GM18861 (cell line): ENCODE data around the gene CREB5.

Source experiments
- ATAC-seq: cut with Tn5 transposase; IDR thresholded peaks from one replicate; pipeline ENCODE4 v1.9.1; 2021; ENCODE audit not compliant: unreplicated experiment

Gene CREB5

GRCh38 chr7:28505867-28506266 lies 93.5 kb downstream of the CREB5 start:
- no peak for ATAC-seq

GRCh38 chr7:28507525-28508282 lies 95.4 kb downstream of the CREB5 start:
- no peak for ATAC-seq

GRCh38 chr7:28509251-28510025 lies 97.1 kb downstream of the CREB5 start:
- ATAC-seq = peak; percentile 64

GRCh38 chr7:28510026-28510369 lies 97.7 kb downstream of the CREB5 start:
- no peak for ATAC-seq

GRCh38 chr7:28512668-28513440 lies 100.5 kb downstream of the CREB5 start:
- no peak for ATAC-seq

- ATAC-seq = no peak
Measured at GRCh38 chr7:28516390-28517172, 104.3 kb downstream of the CREB5 start.

GRCh38 chr7:28517206-28517605 lies 104.9 kb downstream of the CREB5 start:
- no peak for ATAC-seq

- no peak for ATAC-seq
Measured at GRCh38 chr7:28517606-28518005, 105.3 kb downstream of the CREB5 start.

- no peak for ATAC-seq
Measured at GRCh38 chr7:28520074-28521015, 108.0 kb downstream of the CREB5 start.

GRCh38 chr7:28524978-28525377 lies 112.7 kb downstream of the CREB5 start:
- no peak for ATAC-seq

DNA sequence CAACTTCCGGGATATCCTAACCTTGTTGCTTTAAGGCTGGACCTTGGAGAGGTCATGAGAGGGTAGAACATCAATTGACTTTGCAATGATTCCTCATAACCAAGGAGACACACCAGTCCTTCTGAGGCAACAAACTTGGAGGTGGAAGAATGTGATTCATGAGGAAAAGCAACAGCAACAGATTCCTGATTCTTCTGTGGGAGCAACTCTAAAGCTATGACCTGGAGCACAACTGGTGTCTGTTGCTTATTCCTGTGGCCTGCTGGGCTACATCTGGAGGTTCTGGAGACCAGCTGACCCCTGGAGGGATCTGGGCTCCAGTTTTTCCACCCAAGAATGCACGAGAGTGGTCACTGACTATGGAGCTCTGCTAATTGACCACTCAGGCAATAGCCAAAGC lies 116.6 kb downstream of the CREB5 start:
- ATAC-seq = no peak

- ATAC-seq = no peak
Measured at GRCh38 chr7:28529755-28530154, 117.4 kb downstream of the CREB5 start.

DNA sequence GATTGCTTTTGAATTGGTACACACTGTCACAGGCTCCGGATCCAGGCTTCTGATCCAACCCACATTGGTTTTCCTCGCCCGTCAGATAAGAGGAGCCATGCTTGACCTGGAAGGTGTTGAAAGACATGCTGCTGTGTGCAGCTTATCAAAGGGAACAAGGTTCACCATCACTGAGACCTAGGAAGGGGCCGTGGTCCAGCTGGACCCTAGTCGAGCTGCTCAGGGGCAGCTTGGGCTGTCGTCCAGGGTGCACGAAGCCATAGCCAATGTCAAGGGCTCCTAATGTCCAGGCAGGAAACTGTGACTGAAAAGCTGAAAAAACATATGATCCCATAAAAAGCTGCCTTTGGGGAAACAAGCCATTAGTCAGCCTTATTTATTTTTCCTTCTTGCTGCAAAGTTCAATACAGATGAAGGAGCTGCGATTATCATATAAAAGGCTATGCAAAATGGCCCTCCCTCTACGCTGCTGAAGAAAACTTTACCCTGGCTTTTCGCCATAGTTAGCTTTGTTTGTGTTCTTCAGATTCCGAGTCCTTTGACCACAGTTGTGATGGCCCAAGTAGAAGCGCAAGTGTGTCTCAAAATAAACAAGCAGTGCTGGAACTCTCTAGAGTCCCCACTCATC lies 118.0 kb downstream of the CREB5 start:
- ATAC-seq = no peak

GRCh38 chr7:28530803-28531175 lies 118.5 kb downstream of the CREB5 start:
- no peak for ATAC-seq

DNA sequence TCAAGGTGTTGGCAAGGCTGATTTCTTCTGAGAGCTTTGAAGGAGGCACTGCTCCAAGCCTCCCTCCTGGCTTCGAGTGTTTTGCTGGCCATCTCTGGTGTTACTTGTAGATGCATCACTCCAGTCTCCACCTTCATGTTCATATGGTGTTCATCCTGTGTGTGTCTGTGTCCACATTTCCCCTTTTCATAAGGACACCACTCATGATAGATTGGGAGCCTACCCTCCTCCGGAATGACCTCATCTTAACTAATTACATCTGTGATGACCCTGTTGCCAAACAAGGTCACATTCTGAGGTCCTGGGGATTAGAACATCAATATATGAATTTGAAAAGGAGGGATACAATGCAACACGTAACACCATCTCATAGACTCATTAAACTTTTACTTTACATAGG lies 119.0 kb downstream of the CREB5 start:
- no peak for ATAC-seq

DNA sequence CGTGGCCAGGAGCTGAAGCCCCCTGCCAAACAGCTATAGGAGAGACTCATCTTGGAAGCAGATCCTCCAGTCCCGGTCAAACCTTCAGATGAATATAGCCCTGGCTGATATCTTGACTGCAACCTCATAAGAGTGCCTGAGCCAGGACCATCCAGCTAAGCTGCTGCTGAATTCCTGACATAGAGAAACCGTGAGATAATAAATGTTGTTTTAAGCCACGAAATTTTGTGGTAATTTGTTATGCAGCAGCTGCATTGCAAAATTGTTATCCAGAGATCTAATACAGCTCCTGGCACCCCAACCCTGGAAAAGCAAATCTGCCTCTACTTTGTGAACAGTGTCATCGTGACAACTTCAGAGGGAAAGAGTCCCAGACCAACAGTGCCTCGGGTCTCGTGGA lies 119.9 kb downstream of the CREB5 start:
- no peak for ATAC-seq

- no peak for ATAC-seq
Measured at GRCh38 chr7:28533267-28533666, 120.9 kb downstream of the CREB5 start.

DNA sequence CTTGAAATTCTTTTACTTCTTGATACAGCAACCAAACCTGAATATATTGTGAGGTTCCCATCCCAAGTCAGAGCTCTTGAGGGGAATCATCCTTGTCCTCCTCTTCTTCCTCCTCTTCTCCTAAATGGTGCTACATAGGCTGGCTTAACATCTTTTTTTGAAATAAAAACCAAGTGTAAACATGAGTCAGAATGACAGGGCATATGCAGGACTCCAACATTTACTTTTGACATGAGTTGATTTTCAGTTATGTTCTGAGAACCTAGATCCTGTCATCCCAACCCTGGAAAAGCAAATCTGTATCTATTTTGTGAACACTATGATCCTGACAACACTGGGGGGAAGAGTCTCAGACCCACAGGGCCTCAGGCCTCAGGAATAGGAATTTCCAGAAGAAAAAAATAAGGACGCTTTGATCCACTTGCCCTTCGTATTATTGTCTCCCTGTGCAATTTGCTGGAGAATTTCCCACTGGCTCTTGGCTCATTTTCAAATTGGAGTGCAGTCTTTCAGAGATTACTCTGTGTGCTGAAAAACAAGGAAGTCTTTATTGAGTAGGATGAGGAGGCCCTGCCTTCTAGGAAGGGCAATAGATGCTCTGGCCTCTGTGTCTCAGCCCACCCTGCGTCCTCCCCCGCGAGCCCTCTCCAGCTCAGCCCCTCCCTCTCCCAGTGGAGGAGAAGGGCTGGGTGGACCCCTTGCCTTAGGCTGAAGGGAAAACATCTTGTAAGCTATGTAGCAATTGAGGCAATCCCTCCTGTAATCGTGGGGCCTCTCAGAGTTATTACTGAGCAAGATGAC lies 121.6 kb downstream of the CREB5 start:
- ATAC-seq = no peak

- no peak for ATAC-seq
Measured at GRCh38 chr7:28536259-28536658, 123.9 kb downstream of the CREB5 start.
